Activated CD4-positive, CD25-positive, alpha-beta regulatory T cell (primary cell): ENCODE measurements around the gene TFF1.
A peak's percentile ranks its signal among the peaks of the same experiment; 100 is the strongest.

Source experiments
- DNase-seq, 4 experiments: peaks; one replicate each; lab custom pipeline; 2025; lab: John Stamatoyannopoulos, UW

Gene TFF1

DNA sequence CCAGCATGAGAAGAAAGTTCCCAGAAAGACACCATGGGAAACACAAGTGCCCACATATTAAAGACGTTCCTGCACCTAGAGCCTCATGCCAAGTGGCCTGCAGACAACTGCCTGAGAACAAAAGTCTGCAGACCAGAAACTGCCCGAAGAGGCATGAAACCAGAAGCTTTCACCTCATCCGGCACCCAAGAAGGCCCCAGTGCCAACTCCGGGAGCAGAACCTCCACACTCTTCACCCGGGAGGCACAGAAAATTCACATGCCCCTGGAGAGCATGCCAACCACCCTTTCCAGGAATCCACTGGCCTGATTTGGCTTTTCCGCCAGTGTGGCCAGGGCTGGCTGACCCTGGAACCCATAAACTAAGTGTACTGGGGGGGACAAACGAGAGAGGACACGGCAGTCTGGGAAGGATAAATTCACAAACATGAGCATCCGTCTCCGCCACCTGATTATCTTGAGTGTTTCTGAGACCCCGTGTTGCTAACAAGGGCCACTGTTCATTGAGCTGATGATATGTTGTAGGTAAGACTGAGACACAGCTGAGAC lies 22.3 kb downstream of the TFF1 start:
- DNase-seq = no peak

DNA sequence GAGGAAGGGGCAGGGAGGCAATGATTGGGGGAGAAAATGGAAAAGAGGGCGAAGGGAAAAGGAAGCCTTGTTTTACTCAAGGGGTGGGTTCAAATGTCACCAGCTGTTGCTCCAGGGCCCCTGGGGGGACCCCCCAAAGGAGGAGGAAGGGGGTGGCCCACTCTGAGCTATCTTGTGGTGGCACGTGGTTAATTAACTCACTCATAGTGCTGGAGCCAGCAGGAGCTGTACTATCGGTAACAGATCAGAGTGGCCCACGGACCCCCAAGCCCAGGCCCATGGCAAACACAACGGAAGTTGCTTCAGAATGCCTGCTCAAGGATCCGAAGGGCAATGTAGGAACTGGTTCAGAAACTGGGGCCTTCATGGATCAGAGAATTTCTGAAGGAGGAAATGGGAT lies 22.8 kb downstream of the TFF1 start:
- DNase-seq = no peak

DNA sequence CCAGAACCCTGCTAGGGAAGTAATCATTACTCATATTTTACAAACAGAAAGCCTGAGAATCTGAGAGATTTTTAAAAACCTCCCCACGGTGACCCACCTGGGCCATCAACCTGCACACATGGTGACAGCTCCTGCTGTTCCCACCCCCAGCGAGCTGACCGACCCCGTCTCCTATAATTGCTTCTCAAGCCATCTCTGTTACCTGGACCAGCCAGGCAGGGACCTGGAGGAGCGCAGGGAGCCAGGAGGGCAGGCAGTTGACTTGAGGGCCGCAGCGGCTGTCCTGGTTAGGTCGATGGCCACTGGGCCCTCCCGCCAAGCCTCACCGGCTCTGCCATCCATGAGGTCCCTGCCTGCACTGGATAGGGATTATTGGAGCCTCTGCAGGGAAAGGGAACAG lies 23.2 kb downstream of the TFF1 start:
- DNase-seq = no peak

DNA sequence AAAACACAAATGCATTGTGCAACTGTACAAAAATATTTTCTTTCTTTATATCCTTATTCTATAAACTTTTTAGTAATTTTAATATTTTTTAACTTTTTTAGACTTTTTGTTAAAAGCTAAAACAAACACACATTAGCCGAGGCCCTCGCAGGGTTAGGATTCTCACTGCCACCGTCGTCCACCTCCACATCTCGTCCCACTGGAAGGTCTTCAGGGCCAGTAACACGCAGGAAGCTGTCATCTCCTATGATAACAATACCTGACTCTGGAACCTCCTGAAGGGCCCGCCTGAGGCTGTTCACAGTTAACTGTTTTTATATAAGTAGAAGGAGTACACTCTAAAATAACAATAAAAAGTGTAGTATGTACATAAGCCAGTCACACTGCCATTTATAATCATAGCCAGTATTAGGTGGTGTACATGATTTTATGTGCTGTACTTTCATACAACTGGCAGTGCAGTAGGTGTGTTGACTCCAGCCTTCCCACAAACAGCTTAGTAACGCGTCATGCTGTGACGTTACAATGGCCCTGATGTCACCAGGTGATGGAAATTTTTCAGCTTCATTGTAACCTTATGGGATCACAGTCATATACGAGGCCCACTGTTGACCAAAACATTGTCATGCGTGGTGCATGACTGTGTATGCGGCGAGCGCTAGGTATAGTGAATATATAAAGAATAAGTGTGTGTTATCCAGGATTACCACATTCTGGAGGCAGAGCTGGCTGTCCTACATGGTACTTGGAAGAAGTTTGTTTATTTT lies 24.4 kb downstream of the TFF1 start:
- no peak for DNase-seq

DNA sequence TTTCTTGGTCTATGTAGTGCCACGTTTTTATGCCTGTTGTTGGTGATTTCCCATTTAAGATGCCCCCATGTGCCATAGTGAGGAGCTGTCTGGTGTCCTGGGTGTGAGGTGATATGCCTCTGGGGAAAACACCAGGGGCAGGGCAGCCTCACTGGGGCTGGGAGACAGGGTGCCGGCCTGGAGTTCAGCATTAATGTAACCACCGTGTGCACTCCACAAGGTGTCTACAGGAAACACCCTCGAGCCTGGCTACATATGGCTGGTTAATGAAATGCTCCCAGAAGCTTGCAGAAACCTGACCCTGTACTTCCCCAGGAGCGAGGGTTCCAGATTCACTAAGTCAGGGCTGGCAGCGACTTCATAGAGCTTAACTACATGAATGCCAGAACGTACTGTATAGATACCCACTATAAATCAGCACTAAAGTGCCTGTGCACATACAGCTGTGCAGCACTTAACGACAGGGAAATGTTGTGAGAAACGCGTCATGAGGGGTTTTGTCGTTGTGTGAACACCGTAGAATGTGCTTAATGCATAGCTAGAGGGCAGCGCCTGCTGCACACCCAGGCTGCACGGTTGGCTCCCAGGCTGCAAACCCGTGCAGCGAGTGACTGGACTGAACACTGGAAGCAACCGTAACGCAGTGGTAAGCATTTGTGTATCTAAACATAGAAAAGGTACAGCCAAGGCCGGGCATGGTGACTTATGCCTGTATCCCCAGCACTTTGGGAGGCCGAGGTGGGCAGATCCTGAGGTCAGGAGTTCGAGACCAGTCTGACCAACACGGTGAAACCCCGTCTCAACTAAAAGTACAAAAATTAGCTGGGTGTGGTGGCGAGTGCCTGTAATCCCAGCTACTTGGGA lies 25.9 kb downstream of the TFF1 start:
- no peak for DNase-seq

DNA sequence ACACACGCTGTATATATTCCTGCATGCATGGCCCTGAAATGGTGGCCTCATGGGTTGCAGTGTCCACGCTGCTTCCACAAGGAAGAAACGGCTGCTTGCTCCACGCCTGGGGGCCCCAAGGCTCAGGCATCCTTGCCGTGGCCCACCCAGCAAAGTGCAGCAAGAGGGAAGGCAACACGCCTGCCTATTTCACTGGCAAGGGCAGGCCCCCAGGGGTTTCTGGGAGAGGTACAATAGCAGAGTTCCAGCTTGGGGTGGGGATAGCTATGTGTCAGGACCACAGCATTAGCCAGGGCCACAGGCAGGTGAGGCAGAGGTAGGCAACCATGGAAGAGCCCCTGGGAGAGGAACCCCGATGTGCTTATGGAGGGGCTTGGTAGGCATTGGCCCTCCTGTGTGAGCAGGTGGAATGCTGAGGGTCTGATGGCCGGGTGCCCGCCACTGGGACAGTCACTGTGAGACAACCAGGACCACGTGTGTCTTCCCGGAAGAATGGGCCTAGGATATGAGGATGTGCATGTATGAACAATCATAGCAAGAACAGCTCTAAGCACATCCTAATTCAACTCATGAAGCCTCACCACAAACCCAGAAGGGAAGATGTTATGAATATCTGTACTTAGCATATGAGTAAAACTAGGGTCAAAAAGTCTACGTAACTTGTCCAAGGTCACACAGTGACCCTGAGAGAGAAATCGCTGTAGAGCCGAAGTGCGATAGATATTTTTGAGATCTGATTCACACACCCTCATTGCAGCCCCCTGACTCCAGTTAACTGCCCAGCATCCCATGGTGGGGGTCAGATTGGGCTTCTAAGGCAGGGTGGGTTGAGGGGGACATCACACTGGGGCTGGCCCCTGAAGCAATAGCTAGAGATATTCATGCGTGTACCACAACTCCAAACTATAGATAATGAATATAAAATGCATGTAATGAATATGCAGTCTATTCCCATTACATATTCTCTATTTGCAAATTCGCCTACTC lies 27.3 kb downstream of the TFF1 start:
- no peak for DNase-seq

DNA sequence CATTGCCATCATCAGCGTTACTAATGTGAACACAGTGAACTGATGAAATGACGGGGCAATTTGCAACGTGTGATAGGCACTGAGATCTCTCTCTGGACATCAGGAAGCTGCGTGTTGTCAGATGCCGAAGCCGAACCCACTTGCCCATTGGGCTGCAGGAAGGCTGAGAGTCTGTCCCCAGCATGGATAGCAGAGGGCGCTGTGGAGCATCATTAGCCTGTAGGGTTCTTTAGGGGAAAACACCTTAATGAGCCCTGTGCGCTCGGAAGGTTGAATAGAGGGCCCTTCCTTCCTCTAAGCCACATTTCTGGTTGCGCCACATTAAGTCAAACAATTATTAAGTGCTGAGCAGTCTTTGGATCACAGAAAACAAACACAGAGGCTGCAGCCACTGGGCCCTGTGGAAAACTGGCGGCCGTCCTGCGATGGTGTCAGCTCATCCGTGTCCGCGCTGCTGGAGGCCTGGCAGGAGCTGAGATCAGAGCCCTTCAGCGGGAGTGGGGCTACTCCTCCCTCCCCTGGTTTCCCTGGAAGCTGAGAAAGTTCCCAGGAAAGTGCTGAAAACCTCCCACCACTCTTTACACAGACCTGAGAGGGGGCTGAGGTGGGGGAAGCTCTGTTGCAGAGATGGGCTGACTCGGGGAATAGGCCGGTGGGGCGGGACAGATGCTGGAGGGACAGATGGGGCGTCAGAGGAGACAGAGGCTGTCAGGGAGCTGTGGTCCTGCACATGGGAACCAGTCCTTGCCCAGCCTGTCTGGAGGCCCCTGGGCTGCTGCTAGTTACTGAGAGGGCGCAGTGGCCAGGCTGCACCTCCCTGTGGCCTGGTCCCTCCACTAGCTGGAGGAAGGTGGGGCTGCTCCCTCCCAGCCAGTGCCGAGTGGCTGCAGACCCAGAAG lies 28.3 kb downstream of the TFF1 start:
- DNase-seq = peak; percentile 69 to 74 (median 70)

DNA sequence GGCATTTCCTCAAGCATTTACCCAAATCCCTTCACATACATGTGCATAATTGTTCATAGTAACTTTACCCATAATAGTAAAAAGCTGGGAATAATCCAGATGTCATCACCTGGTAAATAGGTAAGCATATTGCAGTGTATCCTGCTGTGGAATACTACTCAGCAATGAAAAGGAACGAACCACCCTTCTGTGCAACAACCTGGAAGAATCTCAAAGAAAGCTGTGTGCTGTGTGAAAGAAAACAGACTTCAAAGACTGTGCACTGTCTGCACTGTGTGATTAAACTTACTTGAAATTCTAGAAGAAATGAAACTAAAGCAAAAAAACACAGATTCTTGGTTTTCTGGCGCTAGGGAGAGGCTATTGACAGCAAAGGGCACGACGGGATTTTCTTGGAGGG lies 29.1 kb downstream of the TFF1 start:
- no peak for DNase-seq

DNA sequence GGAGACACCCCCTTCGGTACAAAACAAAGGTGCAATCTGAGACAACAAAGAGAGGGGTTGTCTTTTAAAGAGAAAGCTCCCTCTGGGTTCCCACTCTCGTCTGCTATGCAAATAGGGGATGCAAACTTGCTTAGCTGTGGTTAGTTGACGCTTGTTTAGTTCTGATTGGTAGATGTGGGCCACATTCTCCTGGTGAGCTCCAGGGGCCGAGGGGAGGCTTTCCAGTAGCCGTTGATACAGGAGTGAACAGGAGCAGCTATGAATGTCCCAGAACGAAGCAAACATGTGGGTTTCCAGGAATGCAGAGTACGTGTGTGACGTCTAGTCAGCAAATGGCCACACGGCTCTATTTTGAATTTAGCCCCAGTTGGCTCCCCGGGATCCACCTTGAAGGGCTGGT lies 30.3 kb downstream of the TFF1 start:
- no peak for DNase-seq

DNA sequence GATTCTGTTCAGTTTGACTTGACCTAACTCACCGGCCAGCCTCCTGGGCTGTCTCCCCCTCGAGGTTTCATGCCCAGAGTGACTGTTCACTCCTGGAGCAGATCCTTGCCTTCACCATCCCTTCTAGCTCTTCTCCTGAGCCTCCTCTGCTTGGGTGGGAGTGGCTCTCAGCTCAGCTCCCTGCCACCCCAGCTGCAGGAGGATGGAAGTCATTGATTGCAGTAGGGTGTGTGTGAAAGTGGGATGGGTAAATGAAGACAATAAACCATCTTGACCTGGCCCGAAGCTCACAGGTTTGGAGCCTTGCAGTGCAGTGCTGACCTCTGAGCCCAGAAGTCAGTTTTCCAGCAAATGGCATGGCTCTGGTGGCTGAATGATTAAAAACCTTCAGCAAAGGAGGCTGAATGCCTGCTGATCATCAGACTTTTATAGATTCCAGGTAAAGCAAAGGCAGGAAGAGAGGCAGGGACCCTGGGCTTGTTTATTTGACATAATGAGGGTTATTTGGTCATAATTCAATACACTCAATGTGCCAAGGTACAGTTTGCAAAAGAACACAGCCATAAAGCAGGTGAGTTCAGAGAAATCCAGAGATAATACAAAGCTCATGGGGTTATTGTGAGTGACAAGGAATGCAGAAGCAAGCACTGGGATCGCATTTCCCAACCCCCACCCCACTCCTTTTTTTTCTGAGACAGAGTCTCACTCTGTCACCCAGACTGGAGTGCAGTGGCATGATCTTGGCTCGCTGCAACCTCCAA lies 33.6 kb downstream of the TFF1 start:
- DNase-seq = no peak

DNA sequence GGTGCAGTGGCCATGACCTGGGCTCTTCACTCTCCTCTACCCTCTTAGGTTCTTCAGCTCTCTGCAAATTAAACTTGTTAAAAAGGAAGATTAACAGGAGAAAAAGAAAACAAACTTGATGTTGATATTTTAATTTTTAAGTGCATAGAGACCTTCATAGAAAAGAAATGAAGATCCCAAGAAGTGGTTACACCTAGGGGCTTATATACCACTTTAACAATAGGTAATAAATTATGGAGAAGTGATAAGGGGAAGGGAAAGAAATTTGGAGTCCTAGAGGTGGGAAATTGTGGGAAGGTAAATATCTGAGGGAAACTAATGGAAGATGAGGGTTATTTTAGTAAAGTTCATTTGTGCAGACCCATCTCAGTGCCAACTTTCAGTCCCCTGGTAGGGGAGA lies 34.7 kb downstream of the TFF1 start:
- no peak for DNase-seq

DNA sequence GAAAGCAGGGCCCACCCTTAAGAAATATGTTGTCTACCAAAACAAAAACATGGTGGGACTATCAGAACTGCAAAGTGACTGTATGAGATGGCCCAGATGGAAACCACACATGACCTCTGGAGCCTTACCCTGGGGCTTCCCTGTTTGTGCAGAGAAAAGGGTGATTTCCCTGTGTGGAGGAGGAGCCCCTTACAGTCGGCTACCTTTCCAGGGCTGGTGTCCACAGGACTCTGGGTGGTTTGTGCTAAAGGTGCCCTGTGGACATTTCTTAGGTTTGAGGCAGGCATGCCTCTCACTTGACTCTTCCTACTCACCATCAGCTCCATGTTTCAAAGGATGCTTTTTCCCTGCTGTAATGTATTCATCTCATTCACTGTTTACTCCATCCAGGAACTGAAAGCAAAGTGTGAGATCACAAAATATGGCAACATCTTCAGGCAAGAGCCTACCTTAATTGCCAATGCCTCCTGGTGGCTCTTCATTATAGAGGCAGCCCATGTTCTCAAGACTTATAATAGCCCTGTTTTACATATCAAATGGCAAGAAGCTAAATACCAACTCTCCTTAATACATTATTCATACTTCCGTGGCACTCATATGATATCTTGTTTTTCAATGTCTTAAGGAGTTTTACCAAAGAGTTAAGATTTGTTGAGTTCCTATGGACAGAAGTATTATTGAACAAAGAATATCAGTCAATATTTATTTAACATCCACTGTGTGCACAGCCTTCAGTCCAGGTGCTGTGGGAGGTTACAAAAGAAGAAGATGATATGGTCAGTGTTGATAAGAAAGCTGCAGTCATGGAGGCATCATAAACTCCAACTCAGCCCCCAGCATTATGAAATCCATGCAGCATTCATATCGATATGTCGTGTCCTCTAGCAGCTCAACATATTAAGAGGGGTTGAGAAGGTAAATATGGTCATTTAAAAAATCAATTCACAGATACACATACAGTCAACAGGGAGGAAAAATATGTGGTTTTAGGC lies 35.7 kb downstream of the TFF1 start:
- DNase-seq = no peak

DNA sequence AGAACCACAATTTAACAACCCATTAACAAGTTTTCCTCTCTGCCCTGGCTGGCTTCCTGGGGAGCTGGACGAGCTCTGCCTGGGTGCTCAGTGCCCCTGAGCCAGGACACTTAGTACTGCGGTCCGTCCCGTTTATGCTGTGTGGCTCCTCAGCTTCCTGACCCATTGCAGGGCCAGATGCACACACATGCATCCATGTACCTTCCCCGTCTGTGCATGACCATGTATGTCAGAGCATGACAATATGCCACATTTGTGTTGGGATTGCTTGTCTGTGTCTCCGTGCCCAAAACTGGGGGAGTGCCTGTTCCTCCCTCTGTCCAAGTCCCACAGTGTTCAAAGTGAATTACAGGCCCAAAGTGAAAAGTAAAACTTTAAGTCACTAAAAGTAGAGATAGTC lies 41.4 kb downstream of the TFF1 start:
- no peak for DNase-seq

DNA sequence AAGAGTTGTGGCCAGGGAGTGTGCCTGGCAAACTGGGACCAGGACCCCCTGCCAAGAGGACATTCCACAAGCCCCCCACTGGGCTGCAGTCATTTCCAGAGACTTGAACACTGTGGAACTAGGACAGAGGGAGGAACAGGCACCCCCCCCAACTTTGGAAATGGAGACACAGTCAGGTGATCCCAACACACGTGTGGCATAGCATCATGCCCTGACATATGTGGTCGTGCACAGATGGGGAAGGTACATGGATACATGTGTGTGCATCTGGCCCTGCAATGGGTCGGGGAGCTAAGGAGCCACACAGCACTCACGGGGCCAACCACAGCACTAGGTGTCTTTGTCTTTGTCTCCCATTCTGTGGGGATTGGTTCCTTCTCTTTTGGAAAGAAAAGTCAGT lies 44.5 kb downstream of the TFF1 start:
- DNase-seq = no peak

DNA sequence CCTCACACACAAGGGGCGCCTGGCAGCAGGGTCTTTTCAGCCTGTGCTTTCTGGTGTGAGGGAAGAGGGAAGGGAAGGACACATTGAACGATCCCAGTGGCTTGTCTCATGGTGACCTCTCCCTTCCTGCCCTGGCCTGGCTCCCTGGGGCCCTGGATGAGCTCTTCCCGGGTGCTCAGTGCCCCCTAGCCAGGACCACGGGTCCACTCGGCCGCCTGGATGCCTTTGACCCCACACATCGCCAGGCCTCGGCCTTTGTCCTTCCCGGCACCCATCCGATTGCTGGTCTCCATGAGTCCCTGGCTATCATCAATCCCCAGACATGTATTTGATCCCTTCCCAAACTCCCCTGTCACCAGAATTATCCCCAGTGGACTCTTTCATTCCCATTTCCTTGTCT lies 45.1 kb downstream of the TFF1 start:
- DNase-seq = no peak

DNA sequence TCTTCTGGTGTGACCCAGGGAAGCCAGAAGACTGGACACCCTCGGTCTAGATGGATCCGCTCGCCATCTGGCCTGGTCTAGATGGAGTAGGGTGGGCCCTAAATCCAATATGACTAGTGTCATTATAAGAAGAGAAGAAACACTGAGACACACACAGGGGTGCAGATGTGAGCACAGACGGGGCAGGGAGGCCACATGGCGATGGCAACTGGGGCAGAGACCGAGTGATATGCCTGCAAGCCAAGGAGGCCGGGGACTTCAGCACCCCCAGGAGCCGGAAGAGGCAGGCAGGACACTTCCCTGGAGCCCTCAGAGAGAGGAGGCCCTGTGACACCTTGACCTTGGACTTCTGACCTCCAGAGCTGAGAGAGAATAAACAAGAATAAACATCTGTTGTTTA lies 45.5 kb downstream of the TFF1 start:
- no peak for DNase-seq

DNA sequence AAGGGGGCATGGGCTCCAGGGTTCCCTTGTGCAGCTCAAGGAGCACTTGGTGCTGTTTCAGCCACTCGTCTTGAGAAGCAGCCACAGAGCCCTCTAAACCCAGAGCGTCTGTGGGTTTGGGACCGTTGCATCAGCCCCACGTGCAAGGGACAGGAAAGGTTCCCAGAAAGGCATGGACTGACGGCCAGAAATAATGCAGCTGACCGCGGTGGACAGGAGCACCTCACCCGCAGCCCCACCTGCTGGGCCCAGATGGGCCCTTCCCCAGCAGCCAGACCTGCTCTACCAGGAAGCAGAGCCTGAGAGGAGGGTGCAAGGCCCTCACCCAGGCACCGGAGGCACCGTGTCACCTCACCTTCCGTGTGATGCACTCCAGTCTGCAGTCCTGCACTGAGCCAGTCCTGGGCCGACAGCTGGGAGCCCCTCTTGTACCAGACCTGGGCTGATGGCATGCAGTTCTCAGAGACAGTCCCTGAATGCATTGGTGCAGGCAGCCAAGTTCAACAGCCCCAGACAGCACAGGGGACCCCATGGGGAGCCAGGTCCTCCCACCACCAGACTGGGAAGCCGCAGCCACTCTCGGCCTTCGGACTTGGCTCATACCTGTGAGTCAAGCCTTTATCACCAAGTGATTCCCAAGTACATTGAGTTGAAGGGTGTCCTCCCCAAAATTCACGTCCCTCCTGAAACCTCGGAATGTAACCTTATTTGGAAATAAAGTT lies 46.3 kb downstream of the TFF1 start:
- no peak for DNase-seq

DNA sequence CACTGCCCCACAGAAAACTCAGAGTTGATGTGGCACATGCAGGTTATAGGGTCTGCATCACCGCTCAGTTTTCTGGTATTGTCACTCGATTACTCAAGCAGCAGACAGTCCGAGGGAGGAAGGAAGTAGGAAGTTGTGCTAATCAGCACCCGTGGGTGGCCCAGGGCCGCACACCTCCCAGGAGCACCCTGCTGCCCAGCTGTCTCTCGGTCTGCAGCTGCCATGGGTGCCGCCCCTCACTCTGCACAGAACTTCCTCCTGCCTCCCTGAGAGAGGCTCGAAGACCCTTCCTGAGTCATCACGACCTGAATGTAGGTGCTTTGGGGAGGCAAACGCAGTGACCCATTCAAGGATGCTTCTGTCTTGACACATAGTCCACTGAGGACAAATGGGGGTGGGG lies 47.0 kb downstream of the TFF1 start:
- no peak for DNase-seq
